Fibroblast of lung (primary cell): ENCODE results near the gene WARS2. TPM values are rescaled to one million over a fixed set of nuclear protein-coding genes. Genes with fewer than 3 reads are reported as not detected.

ENCODE experiments used
- DNase-seq, 2 donors: peaks; one replicate each; pipeline versions ENCODE4 v3.0.0 to v3.0.0-alpha.2; 2010; ENCODE audit warnings: low read depth in 2 of 2
- H2AFZ ChIP-seq: 2 replicates; pipeline ENCODE4 v1.5.1; 2012; ENCODE audit warnings: low read length, control low read depth, inconsistent platforms
- H3K27ac ChIP-seq: 2 replicates; pipeline ENCODE4 v1.5.1; 2011; ENCODE audit warnings: low read length, control low read depth; ENCODE audit not compliant: insufficient read depth
- H3K27me3 ChIP-seq: 2 replicates; pipeline ENCODE4 v1.5.1; 2011; ENCODE audit warnings: mild to moderate bottlenecking, low read length; ENCODE audit not compliant: control insufficient read depth, insufficient read depth
- H3K36me3 ChIP-seq: 2 replicates; pipeline ENCODE4 v1.5.1; 2011; ENCODE audit warnings: low read length; ENCODE audit not compliant: control insufficient read depth, insufficient read depth
- H3K4me1 ChIP-seq: 2 replicates; pipeline ENCODE4 v1.5.1; 2011; ENCODE audit warnings: low read length; ENCODE audit not compliant: control insufficient read depth, insufficient read depth; ENCODE audit errors: extremely low read depth
- H3K4me2 ChIP-seq: 2 replicates; pipeline ENCODE4 v1.5.1; 2011; ENCODE audit warnings: low read length, control low read depth; ENCODE audit not compliant: insufficient read depth; ENCODE audit errors: extremely low read depth
- H3K4me3 ChIP-seq, 4 experiments: fragments of 200-600 bp in 1 of 4; sonication (generic) in 1 of 4; replicated peaks in 1 of 4; 2 replicates each; pipeline ENCODE4 v1.5.1; 2011 to 2016; ENCODE audit warnings: low read length in 4 of 4, low read depth in 3 of 4, mild to moderate bottlenecking in 3 of 4, control low read depth in 2 of 4, inconsistent platforms in 1 of 4, mixed read lengths in 1 of 4; ENCODE audit not compliant: insufficient read depth in 1 of 4; ENCODE audit errors: control extremely low read depth in 1 of 4
- H3K79me2 ChIP-seq: 2 replicates; pipeline ENCODE4 v1.5.1; 2012; ENCODE audit warnings: mild to moderate bottlenecking, low read length, inconsistent platforms; ENCODE audit not compliant: control insufficient read depth, insufficient read depth
- H3K9ac ChIP-seq: 2 replicates; pipeline ENCODE4 v1.5.1; 2011; ENCODE audit warnings: mild to moderate bottlenecking, low read length, control low read depth; ENCODE audit not compliant: insufficient read depth
- H3K9me3 ChIP-seq: 2 replicates; pipeline ENCODE4 v1.5.1; 2012; ENCODE audit warnings: low read depth, low read length; ENCODE audit not compliant: control insufficient read depth, insufficient read depth
- H4K20me1 ChIP-seq: 2 replicates; pipeline ENCODE4 v1.5.1; 2011; ENCODE audit warnings: low read length; ENCODE audit not compliant: control insufficient read depth, insufficient read depth; ENCODE audit errors: extremely low read depth
- EZH2 ChIP-seq: IDR thresholded peaks from 2 replicates; pipeline ENCODE4 v1.5.1; 2012; ENCODE audit warnings: low read length, control low read depth, mild to moderate bottlenecking; ENCODE audit errors: missing control alignments
- polyA minus RNA-seq: library from RNA; depleted of rRNA, polyadenylated mRNA; stranded (reverse); fragments of >200 nt; gene quantifications from 2 replicates; pipeline ENCODE4 v1.2.3, GENCODE V29; 2011; ENCODE audit warnings: low replicate concordance
- polyA plus RNA-seq, 2 donors: library from polyadenylated mRNA; depleted of rRNA in 1 of 2; stranded (reverse) in 1 of 2; unstranded in 1 of 2; fragments of >200 nt; gene quantifications; 2 replicates each; pipeline ENCODE4 v1.2.1, GENCODE V29; 2011 to 2012; ENCODE audit warnings: missing spikeins in 1 of 2
- total RNA-seq: library from RNA; depleted of rRNA; stranded (reverse); fragments of >200 nt; gene quantifications from 2 replicates; pipeline ENCODE4 v1.2.1, GENCODE V29; 2014
- TF ChIP-seq, protein P1 (sequence below), 2 donors: IDR thresholded peaks in 1 of 2; conservative IDR thresholded peaks in 1 of 2; 1 replicate in 1 of 2; 2 replicates in 1 of 2; pipeline ENCODE4 v1.5.1; 2011 to 2012; ENCODE audit warnings: low read length in 2 of 2, control low read depth in 1 of 2, inconsistent platforms in 1 of 2, low read depth in 1 of 2, mild to moderate bottlenecking in 1 of 2

The WARS2 gene
- total RNA-seq (20.3 and 22.1 TPM in 2 replicates), polyA plus RNA-seq (12.6 and 13.3 TPM in 2 replicates), polyA minus RNA-seq (11.4 and 24.9 TPM in 2 replicates)
- 9.5 and 10.9 TPM in 2 replicates for polyA plus RNA-seq (2012)

DNA sequence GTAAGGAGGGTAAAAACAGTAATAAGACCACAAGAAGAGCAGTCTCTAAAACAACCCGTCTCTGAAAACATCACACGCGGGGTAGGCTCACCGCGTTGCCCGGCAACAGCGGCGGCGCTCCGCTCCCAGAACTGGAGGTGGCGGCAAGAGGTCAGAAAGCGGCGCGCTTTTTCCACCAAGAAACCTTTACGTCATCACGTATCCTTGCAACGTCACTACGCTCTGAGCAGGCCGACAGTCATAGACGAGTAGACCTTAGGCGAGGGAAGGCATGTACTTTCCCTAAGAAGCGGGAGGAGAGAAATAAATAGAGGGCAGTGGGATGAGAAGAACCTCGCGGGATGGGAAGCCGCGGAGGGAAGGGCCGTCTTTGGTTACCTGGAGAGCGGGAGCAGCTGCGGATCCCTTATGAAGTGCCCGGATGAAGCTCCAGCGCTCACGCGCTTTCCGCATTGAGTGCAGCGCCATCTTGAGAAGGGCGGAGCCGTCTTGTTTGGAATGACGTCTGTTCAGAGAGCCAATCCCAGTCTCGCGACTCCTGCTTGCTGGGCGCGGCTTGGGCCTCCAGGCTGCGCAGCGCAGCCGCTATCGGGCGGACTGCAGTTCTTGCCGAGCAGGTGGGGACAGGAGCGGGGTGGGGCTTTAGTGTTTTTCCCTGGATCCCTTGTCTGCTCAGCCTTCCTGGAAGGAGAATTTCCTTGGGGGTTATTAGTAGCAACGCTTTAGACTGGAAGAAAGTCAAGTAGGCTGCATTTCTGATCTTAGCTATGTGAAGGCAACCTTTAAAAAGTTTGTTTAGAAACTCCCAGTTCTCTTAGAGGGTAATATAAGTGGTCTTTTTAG lies at the start of gene WARS2:
Gene WARS2, minus strand, starts transcription at position 477 of the 843 bp plus-strand sequence. Its CDS starts 9 bp downstream, at position 468.
- Histone ChIP-seq H3K9me3 (no peaks in the 10 kb centered on the region), H3K27ac (peak within 1 kb of the TSS; percentile 99), H3K27me3 (no peaks in the 10 kb centered on the region), H3K4me3 (peak within 1 kb of the TSS; percentile 54 to 77 (median 70)), H3K4me2 (peak within 1 kb of the TSS; percentile 93), H3K9ac (peak within 1 kb of the TSS; percentile 93), H3K79me2 (peaks cover 5% of the 10 kb centered on the region), H2AFZ (peak within 1 kb of the TSS; percentile 91), H3K4me1 (peaks cover 7% of the 10 kb centered on the region), H4K20me1 (no peaks in the 10 kb centered on the region), H3K36me3 (no peaks in the 10 kb centered on the region)
- peak; percentile 98 to 99 for DNase-seq
- TF ChIP-seq EZH2 = no peak
- TF ChIP-seq, protein P1, sequence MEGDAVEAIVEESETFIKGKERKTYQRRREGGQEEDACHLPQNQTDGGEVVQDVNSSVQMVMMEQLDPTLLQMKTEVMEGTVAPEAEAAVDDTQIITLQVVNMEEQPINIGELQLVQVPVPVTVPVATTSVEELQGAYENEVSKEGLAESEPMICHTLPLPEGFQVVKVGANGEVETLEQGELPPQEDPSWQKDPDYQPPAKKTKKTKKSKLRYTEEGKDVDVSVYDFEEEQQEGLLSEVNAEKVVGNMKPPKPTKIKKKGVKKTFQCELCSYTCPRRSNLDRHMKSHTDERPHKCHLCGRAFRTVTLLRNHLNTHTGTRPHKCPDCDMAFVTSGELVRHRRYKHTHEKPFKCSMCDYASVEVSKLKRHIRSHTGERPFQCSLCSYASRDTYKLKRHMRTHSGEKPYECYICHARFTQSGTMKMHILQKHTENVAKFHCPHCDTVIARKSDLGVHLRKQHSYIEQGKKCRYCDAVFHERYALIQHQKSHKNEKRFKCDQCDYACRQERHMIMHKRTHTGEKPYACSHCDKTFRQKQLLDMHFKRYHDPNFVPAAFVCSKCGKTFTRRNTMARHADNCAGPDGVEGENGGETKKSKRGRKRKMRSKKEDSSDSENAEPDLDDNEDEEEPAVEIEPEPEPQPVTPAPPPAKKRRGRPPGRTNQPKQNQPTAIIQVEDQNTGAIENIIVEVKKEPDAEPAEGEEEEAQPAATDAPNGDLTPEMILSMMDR (conservative IDR thresholded peaks at IDR 0.05 in 1 of 2, IDR thresholded peaks at IDR 0.05 in 1 of 2; ENCODE audit: low read depth in 1 of 2, low read length in 2 of 2) = no peak

DNA sequence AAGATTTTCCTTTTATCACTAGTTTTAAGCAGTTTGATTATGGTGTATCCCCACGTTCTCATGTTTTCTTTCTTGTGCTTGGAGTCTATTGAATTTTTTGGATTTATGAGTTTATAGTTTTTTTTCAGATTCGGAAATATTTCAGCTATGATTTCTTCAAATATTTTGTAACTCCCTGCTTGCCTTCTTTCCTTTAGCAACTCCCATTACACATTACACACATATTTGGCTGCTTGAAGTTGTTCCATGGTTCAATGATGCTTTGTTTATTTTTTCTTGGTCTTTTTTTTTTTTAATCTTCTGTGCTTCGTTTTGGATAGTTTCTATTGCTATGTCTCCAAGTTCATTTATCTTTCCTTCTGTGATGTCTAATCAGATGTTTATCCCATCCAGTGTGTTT lies 48.5 kb upstream of the WARS2 start:
- H3K27ac ChIP-seq = no peak overlapping the region
- no peak overlapping the region for H3K9ac ChIP-seq
- H4K20me1 ChIP-seq = no peaks in the 10 kb centered on the region
- TF ChIP-seq, protein P1 (conservative IDR thresholded peaks at IDR 0.05 in 1 of 2, IDR thresholded peaks at IDR 0.05 in 1 of 2; ENCODE audit: low read depth in 1 of 2, low read length in 2 of 2) = no peak
- TF ChIP-seq EZH2 = no peak
- no peak overlapping the region for H2AFZ ChIP-seq
- H3K9me3 ChIP-seq = no peaks in the 10 kb centered on the region
- DNase-seq = peak in 1 of 2 donors; percentile 57
- no peaks in the 10 kb centered on the region for H3K79me2 ChIP-seq
- H3K36me3 ChIP-seq = no peaks in the 10 kb centered on the region
- H3K4me1 ChIP-seq = no peaks in the 10 kb centered on the region
- no peak overlapping the region for H3K4me3 ChIP-seq
- no peak overlapping the region for H3K4me2 ChIP-seq
- no peaks in the 10 kb centered on the region for H3K27me3 ChIP-seq

DNA sequence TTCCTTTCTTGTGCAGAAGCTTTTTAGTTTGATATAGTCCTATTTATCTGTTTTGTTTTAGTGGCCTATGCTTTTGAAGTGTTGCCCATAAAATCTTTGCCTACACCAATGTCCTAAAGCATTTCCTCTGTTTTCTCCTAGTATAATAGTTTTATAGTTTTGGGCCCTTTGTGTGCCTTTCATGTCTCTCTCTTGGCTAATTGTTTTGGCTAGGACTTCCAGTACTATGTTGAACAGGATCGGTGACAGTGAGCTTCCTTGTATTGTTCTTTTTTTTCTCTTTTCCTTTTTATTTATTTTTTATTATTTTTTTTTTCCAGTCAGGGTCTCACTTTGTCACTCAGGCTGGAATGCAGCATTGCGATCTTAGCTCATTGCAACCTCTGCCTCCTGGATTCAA lies 47.0 kb upstream of the WARS2 start:
- H3K4me3 ChIP-seq = no peak overlapping the region
- no peaks in the 10 kb centered on the region for H4K20me1 ChIP-seq
- H3K79me2 ChIP-seq = no peaks in the 10 kb centered on the region
- H3K4me1 ChIP-seq = no peaks in the 10 kb centered on the region
- no peak overlapping the region for H3K27ac ChIP-seq
- no peak overlapping the region for H2AFZ ChIP-seq
- no peak overlapping the region for H3K9ac ChIP-seq
- DNase-seq = no peak
- H3K36me3 ChIP-seq = no peaks in the 10 kb centered on the region
- H3K9me3 ChIP-seq = no peaks in the 10 kb centered on the region
- H3K4me2 ChIP-seq = no peak overlapping the region
- H3K27me3 ChIP-seq = no peaks in the 10 kb centered on the region
- no peak for TF ChIP-seq EZH2
- TF ChIP-seq, protein P1 (conservative IDR thresholded peaks at IDR 0.05 in 1 of 2, IDR thresholded peaks at IDR 0.05 in 1 of 2; ENCODE audit: low read depth in 1 of 2, low read length in 2 of 2) = no peak
